Cardiac septum (tissue), 1 donor: ENCODE measurements around the gene PCSK7. TPM values are rescaled to one million over a fixed set of nuclear protein-coding genes. Genes with fewer than 3 reads are reported as not detected.
A peak's percentile ranks its signal among the peaks of the same experiment; 100 is the strongest.
"Not testable (repeated sequence)": the region's sequence is repeated elsewhere in the genome, so short reads cannot be mapped to it uniquely, and the experiment has no call there.

ENCODE experiments used
- DNase-seq: peaks from one replicate; pipeline ENCODE4 v3.0.0-alpha.2; 2020; ENCODE audit warnings: low spot score
- intact Hi-C: fragments of 100-400 bp; cut with DNase I; formaldehyde crosslinking; loops from one replicate; pipeline ENCODE4 v1.14.0; 2022
- total RNA-seq: library from RNA; stranded (reverse); fragmentation: NEBNext Ultra II Directional; extraction: Animal tissue kit (Norgen Biotek cat#: 25700); gene quantifications from one replicate; pipeline ENCODE4 v1.2.1, GENCODE V29; 2021
- donor health status: DM: no; HTN: no; CAD: no.

Gene PCSK7
- total RNA-seq, 1 donor from 2014 or later = 45.5 TPM

DNA sequence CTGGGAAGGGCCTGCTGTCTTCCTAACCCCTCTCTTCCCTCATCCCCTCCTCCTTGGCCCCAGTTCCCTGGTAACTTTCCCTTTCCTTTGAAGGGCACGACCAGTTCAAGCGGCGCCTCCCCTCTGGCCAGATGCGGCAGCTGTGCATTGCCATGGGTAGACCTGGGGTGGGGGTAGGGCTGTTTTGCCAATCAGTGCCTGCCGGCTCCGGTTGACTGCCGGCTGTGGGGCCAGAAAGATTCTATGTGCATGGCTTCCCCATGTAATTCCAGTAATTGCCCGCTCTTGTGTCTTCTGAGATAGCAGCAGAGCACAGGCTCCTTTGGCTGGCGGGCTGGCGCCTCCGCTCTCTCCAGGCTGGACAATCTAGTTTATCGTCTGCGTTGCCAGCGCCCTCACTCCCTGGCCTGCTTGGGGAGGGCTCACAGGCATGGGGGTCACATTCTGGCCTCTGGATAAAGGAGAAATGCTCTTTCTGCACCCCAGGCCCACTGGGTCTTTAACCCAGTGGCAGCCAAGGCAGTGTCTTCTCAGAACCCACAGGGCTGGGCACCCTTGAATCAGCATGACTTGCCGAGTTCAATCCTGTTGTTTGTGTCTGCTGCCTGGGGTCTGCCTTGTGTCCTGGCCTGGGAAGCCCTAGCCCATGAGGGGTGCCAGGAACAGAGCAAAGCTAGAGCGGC lies 43.9 kb downstream of the PCSK7 start:
- intact Hi-C loops = no loop called here
- DNase-seq = peak; percentile 67

DNA sequence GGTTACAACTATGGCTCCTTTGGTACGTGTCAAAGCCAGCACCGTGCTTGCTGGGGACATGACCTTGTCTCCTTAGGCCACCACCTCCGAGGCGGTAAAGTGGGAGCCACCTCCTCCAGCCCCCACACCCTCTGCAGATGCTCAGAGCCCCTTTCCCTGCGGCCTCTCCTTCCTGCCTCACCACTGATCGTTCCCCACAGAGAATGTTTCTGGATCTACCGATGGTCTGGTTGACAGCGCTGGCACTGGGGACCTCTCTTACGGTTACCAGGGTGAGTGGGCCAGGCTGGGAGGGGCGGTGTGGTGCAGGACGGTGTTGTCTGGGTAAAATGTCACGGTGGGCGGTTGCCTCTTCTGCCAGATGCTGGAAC lies 44.5 kb downstream of the PCSK7 start:
- intact Hi-C loops = no loop called here
- peak; percentile 59 for DNase-seq

DNA sequence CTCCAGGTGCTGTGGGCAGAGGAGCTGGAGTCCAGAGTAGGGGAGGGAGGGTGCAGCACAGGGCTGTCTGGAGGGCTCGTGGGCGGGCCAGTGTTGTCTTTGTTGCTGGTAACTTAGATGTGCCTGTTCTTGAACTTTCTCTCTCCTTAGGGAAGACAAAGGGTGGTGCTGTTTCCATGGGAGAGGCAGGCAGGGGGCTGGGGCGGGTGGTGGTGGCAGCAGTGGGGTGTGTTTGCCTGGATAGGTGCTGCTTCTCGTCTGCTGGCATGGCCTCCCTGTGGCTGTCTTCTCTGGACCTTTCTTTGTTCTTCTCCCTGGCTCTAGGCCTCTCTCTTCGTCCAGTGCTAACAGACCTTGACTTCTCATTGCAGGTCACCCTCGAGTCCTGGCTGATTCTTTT lies 44.9 kb downstream of the PCSK7 start:
- DNase-seq = peak; percentile 55
- intact Hi-C loops = no loop called here

DNA sequence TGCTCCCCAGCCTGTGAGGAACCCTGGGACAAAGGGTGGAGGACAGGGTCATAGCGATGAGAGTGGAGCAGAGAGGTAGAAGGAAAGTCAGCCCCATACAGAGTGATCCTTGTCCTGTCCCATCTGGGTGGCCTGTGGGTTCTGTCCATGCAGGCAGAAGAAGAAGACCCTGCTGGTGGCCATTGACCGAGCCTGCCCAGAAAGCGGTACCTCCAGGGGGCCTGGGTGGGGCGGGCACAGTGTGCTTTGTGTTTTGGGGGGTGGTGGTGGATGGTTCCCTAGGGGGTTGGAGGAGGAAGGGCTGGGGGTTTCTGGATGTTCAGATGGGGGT lies 45.5 kb downstream of the PCSK7 start:
- peak; percentile 66 for DNase-seq
- intact Hi-C loops = no loop called here

DNA sequence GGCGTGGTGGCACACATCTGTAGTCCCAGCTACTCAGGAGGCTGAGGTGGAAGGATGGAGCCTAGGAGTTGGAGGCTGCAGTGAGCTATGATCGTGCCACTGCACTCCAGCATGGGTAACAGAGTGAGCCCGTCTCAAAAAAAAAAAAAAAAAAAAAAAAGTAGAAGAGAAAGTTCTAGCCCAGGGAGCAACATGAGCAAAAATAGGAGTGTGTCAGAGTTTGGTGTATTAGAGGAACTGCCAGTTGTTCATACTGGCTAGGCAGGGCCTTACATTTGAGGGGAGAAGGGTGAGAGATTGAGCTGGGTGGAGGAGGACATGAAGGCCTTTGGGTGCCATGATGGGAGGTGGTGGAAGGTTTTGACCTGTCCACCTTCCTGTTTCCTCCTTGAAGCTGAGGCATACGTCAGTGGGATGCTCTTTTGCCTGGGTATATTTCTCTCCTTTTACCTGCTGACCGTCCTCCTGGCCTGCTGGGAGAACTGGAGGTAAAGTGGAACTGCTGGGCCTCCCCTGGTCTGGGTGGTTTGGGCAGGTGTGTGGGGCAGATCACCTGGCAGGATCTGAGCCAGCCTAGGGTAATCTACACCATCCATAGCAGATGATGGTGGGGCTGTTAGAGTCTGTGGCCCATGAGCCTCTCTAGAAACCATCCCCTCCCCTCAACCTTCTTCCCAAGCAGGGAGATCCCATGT lies 46.0 kb downstream of the PCSK7 start:
- intact Hi-C loops = no loop called here
- peak; percentile 35 for DNase-seq

GRCh38 chr11:117183724-117184349 lies 48.0 kb downstream of the PCSK7 start:
- intact Hi-C loops = no loop called here
- peak; percentile 55 for DNase-seq

DNA sequence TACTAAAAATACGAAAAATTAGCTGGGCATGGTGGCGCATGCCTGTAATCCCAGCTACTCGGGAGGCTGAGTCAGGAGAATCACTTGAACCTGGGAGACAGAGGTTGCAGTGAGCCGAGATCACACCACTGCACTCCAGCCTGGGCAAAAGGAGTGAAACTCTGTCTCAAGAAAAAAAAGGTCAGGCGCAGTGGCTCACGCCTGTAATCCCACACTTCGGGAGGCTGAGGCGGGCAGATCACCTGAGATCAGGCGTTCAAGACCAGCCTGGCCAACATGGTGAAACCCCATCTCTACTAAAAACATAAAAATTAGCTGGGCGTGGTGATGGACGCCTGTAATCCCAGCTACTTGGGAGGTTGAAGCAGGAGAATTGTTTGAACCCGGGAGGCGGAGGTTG lies 48.7 kb downstream of the PCSK7 start:
- intact Hi-C loops = not testable (repeated sequence)
- peak; percentile 43 for DNase-seq

DNA sequence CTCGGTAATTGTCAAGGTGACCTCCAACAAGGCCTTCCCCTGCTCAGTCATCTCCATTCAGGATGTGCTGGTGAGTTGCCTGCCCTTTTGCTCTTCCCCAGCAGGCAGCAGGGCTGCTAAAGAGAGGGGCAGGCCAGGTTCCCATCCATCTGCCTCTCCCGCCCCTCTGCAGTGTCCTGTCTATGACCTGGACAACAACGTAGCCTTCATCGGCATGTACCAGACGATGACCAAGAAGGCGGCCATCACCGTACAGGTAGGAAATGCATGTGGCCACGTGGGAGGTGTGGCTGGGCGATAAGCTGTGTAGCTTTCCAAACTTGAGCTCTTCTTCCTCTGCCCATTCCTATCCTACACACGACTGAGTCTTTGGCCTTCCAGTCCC lies 49.3 kb downstream of the PCSK7 start:
- peak; percentile 26 for DNase-seq
- intact Hi-C loops = no loop called here

- intact Hi-C loops = no loop called here
- DNase-seq = peak; percentile 31
These were observed 50.0 kb downstream of the PCSK7 start for GRCh38 chr11:117181586-117182550.

GRCh38 chr11:117180661-117181585 lies 51.0 kb downstream of the PCSK7 start:
- DNase-seq = no peak
- intact Hi-C loops = no loop called here

DNA sequence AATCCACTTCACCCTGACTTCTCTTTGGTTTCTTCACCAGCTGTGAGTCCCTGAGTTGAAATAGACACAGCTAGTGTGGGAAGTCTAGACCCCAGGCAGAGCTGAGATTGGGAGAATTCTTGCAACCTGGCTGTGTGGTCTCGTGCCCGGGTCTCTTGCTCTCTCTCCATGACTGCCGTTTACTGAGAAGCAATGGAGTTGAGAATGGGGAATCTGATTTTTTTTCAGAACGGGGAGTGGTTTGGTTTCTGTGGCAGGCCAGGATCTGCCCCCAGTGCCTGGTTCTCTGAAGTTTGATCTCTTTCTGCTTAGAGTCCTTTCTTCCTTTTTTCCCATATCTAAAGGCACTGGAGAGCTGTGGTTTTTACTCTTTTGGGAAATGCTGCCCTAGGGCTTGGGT lies 51.9 kb downstream of the PCSK7 start:
- no peak for DNase-seq

DNA sequence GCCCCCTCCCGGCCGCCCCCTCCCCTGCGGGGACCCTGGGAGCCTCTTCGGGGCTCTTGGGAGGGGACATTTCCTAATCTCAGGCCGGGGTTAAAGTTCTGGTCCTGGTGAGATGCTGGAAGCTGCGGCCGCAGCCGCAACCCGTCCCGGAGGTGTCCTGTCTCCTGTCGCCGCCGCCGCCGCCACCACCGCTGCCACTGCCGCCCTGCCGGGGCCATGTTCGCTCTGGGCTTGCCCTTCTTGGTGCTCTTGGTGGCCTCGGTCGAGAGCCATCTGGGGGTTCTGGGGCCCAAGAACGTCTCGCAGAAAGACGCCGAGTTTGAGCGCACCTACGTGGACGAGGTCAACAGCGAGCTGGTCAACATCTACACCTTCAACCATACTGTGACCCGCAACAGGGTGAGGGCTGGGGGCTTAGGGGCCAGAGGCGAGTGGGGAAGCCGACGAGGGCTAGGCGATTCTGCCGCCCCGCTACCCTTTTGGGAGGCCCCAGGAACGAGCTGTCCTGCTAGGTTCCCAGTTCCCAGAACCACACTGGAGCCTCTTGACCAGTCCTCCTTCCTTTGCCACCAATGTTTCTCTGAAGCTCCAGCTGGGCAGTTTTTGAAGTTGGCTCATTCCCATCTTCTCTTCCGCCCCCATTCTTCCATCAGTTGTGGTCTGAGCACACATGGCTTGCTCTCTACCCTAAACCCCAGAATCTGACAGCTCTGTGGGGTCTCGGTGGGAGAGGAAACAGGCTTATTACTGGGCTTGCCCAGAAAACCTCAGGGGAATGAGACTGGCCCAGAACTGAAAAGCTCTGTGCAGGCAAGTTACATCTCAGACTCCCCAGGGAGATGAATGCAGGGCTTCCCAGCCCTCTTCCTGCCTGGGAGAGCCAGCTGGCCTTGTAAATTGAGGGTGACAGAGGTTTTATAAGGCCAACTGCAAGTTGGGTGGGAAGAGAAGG lies 52.5 kb downstream of the PCSK7 start:
- DNase-seq = no peak
- intact Hi-C loops = loop anchor here (2.0 kb wide), 2 partner anchors 35 to 45 kb away; partner anchors contain the start of gene PAFAH1B2

More for the DNA sequence above, 51.9 kb downstream of the PCSK7 start:
- intact Hi-C loops = no loop called here

- DNase-seq = peak; percentile 98
- intact Hi-C loops = loop anchor here (2.0 kb wide), 2 partner anchors 34 to 46 kb away; partner anchors contain the start of gene PAFAH1B2
These were observed 53.5 kb downstream of the PCSK7 start, which contains the start of gene SIDT2 for GRCh38 chr11:117178210-117179034. Gene SIDT2, plus strand, starts transcription at chr11:117178743. Its CDS starts 521 bp downstream, at chr11:117179264.

- DNase-seq = no peak
These were observed 54.2 kb downstream of the PCSK7 start for GRCh38 chr11:117177534-117178209.

GRCh38 chr11:117176186-117176585 lies 55.7 kb downstream of the PCSK7 start:
- no peak for DNase-seq
- intact Hi-C loops = no loop called here

More at GRCh38 chr11:117177534-117178209, 54.2 kb downstream of the PCSK7 start:
- intact Hi-C loops = loop anchor here (2.0 kb wide), 2 partner anchors 33 to 47 kb away; partner anchors contain the start of gene PAFAH1B2

- DNase-seq = no peak
- intact Hi-C loops = no loop called here
These were observed 56.1 kb downstream of the PCSK7 start for GRCh38 chr11:117175781-117176180.
